ENCODE results near the gene PCDH20.
"Not testable (repeated sequence)": the region's sequence is repeated elsewhere in the genome, so short reads cannot be mapped to it uniquely, and the experiment has no call there.

Gene PCDH20, protein sequence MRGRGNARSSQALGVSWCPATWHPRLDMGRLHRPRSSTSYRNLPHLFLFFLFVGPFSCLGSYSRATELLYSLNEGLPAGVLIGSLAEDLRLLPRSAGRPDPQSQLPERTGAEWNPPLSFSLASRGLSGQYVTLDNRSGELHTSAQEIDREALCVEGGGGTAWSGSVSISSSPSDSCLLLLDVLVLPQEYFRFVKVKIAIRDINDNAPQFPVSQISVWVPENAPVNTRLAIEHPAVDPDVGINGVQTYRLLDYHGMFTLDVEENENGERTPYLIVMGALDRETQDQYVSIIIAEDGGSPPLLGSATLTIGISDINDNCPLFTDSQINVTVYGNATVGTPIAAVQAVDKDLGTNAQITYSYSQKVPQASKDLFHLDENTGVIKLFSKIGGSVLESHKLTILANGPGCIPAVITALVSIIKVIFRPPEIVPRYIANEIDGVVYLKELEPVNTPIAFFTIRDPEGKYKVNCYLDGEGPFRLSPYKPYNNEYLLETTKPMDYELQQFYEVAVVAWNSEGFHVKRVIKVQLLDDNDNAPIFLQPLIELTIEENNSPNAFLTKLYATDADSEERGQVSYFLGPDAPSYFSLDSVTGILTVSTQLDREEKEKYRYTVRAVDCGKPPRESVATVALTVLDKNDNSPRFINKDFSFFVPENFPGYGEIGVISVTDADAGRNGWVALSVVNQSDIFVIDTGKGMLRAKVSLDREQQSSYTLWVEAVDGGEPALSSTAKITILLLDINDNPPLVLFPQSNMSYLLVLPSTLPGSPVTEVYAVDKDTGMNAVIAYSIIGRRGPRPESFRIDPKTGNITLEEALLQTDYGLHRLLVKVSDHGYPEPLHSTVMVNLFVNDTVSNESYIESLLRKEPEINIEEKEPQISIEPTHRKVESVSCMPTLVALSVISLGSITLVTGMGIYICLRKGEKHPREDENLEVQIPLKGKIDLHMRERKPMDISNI

DNA sequence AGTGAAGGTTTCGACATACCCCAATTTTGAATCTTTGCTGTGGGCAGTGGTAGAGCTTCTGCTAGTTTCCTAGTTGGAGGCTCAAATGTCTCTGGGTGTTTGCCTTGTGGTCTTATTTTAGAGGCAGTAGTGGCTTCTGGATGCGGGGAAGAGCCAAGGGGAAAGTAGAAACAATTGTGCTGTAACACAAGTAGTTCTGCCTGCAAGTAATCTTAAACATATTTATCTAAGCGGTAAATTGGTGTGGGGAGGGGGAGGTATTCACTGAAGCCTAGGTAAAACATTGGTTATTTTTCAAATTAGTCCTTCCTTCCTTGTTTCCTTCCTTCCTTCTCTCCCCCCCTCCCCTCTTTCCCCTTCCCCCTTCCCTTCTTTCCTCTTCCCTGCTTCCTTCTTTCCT, at the start of gene PCDH20:
Gene PCDH20, minus strand, starts transcription at position 101 of the 400 bp plus-strand sequence. CDS start 691 bp downstream, outside the sequence.
- no peak for DNase-seq

DNA sequence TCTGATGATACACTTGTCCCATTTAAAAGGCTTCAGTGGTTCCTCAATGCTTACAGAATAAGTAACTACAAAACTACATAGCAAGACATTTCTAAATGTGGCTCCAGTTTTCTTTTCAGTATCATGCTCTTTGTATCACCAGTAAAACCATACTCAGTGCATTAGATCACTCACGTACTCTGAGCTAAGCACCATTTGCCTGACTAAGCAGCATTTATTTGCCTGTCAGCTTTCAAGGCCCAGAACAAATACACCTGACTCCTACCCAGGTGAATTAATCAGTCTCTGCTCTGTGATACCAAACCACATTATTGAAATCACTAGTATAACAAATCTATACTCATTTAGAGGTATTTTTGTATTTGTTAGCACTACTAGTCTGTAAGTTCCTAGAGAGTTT, 47.4 kb upstream of the PCDH20 start:
- DNase-seq, result no peak

DNA sequence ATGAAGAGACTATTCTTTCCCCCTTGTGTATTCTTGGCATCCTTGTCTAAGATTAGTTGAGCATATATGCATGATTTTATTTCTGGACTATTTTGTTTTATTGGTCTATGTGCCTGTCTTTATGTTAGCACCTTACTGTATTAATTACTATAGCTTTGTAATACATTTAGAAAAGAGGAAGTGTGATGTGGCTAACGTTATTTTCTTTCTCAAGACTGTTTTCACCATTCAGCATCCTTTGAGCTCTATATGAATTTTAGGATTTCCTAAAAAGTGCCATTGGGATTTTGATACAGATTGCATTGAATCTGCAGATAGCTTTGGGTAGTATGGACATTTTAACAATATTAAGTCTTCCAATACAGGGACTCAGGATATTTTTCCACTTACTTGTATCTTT, 37.5 kb upstream of the PCDH20 start:
- DNase-seq, result no peak

DNA sequence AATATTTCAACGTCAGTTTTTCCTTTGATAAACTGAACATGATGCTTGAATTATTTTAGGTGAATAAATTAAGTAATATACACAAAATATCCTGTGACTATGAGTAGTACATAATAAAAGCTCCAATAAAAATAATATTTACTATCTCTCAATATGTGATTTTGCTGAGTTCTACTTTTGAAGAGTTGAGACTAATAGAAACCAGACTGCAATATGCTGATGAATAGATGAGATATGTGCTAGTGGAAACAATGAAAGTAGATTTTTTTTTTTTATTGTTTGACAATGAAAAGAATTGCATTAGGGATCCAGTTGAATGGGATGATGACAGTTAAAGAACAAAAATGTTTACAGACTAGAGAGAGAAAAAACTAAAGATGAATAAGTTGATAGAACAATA, 16.4 kb upstream of the PCDH20 start:
- DNase-seq, result no peak

DNA sequence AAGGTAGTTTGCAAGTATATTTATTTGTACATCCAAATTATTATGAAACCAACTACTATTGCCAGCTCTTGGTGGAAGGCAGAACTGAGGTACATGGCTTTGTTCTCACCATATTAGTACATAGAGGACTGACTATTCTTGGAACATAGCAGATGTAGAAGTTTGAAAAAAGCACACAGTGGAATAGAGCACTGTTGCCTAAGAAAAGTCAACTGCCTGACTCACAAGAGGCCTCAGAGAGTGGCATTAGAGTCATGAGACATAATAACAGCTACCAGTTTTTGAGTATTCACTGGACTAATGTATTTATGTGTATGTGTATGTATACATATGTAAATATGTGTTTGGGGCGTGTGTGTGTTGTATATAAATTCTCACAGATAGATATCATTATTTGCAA, 8.3 kb upstream of the PCDH20 start:
- DNase-seq, result no peak

DNA sequence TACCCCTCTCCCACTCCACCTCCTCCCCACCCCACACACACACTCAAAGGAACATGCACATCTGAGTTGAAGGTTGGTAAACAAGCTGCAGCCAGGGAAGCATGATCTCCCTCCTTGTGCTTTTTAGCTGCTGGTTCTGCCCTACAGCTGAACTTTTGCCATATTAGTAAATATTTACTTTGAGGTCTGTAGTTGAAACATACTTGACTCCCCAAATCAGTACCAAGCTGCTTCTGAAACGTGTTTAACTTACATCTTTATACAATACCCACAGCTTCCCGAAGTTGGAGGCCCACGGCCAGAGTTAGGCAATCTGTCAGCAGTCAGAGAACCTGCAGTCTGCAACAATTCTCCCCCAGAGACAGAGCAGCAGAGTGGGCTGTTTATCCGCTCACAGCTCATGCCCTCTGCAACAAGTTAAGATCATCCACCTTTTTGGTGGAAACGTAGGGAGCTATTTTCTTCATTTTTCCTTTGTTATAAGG, 1.5 kb upstream of the PCDH20 start:
- DNase-seq, result no peak

DNA sequence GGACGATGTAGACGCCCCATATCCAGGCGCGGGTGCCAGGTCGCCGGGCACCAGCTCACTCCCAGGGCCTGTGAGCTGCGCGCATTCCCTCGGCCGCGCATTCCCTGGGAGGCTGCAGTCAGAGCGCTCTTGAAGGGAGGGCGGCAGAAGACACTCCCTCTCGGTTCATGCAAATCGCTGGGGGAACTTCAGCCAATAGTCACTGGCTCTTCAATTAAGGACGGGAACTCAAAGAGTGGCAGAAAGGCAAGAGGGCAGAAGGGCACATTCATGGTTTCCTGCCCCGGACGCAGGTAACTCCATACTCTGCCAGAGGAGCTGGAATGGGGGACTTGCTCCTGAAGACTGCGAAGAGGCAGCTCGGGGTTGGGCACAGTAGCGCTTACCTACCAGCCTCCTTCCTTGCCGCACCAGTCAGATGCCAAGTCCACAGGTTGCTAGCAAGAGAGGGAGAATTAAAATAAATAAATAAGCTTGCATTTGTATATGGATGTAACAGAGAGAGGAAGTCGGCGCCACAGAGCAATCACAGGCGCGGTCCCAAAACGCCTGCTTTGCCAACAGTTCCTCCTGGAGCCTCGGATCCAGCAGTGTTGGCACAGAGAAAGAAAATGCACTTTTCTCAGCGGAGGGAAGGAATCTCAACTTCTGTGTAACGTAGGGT, 459 bp downstream of the PCDH20 start:
- DNase-seq, result no peak

DNA sequence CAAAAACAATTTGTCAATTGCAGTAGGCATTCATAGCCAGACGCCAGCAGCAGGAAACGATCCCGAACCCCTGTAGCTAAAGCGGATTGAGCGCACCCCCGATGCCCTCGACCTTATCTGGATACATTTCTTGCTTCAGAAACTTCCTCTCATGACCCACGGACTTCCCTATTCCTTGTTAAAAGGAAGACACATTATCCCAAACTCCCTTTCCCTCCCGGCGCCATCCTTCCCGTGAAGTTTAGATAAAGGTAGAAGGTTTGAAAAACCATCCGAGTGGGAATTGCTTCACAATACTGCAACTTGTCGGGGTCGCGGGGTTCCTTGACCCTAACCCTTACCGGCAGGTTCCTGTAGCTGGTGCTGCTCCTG, 977 bp downstream of the PCDH20 start:
- no peak for DNase-seq

DNA sequence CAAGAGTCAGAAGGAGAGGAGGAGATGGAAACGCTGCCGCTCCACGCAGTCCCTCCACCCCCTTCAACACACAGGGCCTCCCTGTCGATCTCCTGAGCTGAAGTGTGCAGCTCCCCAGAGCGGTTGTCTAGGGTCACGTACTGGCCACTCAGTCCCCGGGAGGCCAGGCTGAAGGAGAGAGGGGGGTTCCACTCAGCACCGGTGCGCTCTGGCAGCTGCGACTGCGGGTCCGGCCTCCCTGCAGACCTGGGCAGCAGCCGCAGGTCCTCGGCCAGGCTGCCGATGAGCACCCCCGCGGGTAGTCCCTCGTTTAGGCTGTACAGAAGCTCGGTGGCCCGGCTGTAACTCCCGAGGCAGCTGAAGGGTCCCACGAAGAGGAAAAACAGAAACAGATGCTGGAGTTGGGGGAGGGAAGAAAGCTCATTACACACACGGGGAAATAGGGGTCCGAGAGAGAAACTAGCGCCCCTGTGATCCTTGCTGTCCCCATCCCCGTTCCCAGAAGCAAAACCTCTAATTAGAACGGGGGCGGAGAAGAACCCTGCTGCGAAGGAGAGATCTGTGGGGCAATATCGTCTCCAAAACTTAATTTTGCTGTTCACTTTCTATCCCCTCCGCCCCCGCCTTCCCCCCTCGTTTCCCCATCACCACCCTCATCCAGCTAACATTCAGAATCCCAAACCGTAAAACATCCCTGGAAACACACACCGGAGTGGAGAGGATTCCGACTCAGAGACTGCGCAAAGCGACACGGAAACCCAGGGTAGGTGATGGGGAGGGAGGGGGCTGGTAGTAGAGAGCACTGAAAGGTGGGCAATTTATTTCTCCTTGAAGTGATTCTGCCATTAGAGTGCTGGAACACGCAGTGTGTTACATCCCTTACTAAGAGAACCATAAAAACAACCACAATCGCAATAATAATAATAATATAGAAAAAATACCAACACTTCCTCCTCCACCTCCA, 1.8 kb downstream of the PCDH20 start:
- DNase-seq, result no peak

DNA sequence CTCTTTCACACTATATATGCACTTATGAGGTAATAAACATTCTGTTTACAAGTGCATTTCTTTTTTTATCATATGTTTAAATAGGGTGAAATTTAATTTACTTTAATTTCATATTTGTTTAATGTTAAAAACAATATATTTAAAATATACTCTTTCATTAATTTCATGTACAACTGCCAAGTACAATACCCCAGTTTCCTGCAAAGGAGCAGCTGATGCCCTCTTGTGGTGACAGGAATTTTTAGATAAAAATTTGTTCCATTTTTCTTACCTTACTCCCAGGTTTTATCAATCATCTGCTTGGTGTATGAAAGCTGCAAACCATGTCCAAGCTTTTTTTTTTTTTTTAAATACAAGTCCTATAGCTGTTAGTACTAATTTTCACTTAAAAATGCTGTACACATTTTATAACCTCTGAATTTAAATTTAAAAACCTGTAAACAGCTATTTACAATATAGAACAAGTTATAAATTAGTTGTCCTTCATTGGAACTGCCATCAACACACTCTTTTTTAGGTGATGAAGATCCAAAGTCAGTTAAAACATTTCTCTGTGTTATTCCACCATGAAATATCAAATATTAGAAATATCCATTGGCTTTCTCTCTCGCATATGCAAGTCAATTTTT, 4.9 kb downstream of the PCDH20 start:
- peak in 1 of 2 donors; percentile 2 for DNase-seq

DNA sequence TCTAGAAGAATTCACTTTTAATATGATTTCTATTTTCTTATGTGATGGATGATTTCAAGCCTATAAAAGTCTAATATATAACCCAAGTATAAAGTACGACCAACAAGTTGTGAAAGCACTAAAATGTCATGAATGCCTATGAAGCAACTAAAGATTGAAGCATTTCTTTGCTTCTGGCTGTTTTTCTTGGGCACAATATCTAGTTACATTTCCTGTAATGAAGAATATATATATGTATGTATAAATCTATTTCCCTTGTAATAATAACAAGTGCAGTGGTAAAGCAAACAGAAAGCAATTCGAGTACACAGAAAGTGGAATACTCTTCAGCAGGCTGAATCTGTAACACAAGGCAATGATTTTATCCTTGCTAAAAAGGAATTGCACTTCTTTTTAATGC, 5.4 kb downstream of the PCDH20 start:
- DNase-seq, result no peak

DNA sequence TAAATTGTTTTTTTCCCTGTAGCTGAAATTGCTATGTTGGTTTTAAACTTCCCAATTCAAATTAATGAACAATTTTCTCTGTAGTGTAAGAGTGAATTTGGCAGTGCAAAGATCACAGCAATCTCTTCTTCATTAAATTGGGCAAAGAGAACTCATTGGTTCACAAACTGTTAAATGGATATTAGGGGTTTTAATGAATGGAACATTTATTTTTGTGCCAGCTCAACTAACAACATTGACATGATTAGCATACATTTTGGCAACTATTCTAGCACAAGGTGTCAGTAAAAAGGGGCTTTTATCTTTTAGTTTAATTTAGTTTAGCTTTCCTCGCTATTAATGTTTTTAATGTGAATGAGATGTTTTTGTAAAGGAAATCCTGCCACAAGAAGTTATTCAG, 7.1 kb downstream of the PCDH20 start:
- no peak for DNase-seq

DNA sequence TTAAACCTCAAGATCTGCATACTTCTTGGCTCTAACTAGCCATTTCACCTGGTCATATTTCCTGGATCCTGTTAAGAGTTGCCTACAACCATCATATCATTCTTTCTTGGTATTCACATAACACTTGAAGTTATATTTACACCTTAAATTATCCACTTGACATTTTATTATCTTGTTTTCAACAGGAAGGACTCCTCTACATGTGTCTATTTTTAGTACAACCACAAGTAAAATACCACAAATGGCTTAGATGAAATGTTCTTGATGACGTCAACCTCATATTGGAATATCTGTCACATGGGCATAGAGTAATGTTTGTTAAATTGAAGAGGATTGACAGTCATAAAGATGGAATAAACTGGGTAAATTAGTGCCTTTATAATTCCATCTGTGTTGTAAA, 9.4 kb downstream of the PCDH20 start:
- DNase-seq, result no peak

DNA sequence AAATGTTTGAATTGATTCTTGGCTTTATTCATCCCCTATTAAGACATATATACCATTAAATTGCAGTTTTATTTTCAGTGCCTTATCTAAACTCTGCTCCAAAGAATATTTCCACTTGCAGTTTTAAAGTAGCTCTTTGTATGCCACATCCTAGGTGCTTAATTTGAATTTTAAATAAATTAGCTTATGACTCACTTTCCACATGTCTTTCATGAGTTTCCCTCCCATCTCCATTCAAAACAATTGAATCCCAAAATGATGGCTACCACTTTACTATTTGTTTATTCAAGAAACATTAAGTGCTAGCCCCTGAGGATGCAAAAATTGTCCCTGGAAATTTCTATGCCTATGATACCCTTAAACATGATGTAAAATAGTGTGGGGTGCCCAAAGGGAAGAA, 19.5 kb downstream of the PCDH20 start:
- no peak for DNase-seq

DNA sequence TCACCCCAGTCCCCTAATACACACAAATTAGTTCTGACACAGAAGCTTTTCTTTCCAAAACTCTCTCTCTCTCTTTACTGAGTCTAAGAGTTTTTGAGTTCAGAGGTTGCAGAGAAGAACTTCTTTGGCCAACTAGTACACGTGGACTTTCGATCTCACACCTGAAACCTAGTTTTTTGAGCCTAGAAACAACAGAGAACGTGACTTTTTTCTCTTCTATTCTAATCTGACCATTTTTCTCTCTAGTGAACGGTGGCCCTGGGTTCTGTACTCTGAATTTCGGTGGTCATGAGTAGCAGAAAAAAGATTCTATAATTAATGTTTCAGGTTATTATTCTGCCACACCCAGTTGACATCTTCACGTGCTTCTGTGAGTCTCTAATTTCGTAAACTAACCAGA, 24.2 kb downstream of the PCDH20 start:
- no peak for DNase-seq

DNA sequence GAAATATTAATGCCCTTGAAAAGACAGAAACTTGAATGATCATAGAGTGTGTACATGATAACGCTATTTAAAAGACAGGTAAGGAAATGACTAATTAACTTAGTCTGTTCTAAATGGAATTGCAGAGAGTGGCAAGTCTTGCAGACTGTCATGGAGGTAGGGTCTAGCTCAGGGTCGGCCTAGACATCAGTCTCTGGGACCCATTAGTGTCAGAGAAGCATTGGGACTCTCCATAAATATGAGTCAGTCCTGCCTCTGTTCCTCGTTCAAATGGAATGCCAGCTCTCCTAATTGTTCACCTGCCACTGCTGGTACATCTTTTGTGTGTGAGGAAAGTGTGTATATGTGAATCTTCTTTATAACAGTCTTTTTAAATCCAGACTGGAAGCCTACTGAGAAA, 28.0 kb downstream of the PCDH20 start:
- DNase-seq, result no peak

DNA sequence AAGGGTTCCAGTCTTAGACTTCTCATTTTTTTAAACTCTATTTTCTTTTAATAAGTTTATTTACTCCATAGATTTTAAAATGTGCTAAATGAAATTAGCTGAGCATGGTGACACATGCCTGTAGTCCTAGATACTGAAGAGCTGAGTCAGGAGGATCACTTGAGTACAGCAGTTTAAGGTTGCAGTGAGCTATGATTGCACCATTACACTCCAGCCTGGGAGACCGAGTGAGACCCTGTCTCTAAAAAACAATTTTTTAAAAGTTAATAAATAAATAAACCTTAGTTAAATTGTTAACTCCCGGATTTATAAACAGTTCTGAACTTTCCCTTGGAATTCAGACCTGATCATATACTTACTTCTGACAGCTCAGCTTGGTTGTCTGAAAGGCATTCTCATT, 32.5 kb downstream of the PCDH20 start:
- DNase-seq, result no peak

DNA sequence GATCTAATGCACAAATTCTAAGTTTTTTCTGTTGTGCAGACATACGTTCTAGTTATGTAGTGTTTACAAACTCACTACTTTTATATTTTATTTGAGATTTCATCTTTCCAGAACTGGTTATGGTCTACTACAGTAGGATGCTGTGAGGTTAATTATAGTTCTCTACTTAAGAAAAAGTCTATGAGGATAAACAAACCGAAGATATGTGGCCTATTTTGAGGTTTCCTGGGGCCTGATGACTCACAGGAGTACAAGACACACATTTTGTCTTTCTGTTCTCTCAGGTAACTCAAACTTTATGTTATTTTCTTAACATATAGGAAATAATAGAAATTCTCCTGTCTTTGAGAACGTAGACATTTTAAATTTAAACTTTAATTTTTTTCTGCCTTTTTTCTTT, 45.1 kb downstream of the PCDH20 start:
- DNase-seq, result no peak

DNA sequence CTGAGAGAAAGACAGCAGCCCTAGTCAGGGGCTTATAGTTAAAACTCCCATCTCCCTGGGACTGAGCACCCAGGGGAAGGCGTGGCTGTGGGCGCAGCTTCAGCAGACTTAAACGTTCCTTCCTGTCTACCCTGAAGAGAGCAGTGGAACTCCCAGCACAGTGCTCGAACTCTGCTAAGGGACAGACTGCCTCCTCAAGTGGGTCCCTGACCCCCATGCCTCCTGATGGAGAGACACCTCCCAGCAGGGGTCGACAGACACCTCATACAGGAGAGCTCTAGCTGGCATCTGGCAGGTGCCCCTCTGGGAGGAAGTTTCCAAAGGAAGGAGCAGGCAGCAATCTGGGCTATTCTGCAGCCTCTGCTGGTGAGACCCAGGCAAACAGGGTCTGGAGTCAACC, 51.0 kb downstream of the PCDH20 start:
- DNase-seq, result not testable (repeated sequence)

DNA sequence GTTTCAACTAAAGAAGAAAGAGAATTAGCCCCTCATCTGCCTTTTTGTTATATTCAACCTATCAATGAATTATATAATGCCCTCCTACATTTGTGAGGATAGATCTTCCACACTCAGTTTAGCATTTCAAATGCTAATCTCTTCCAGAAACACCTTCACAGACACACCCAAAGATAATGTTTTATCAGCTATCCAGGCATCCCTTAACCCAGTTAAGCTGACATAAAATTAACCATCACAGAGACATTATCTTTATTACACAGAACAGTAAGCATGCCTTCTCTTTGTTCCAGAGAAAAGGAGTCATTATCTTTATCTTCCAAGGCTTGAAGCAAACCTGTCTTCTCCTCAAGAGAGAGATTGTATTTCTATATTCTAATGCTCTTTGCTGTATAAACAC, 53.1 kb downstream of the PCDH20 start:
- no peak for DNase-seq

Data from bone marrow (tissue), 2 donors.